Panc1 (cell line): Measurements from ENCODE around the gene HLA-DPB1. TPM values are rescaled to one million over a fixed set of nuclear protein-coding genes. Genes with fewer than 3 reads are reported as not detected.

Experiments
- ATAC-seq: fragments of 200-7000 bp; cut with Tn5 transposase; 2 replicates; pipeline ENCODE4 v1.9.1; 2020; ENCODE audit warnings: mild to moderate bottlenecking, moderate library complexity
- BruUV-seq: library from RNA; stranded (reverse); fragments of 400-500 nt; replicated peaks from 2 replicates; lab custom pipeline; 2021; lab: Mats Ljungman, UMichigan
- CTCF ChIA-PET: fragments of 300-600 bp; sonication (Branson Sonifier 250); formaldehyde crosslinking; loops from one replicate; lab custom pipeline; 2022; ENCODE audit warnings: antibody characterized with exemption; lab: Charles Lee
- POLR2A ChIA-PET: fragments of 300-600 bp; sonication (Branson Sonifier 250); formaldehyde crosslinking; loops from one replicate; lab custom pipeline; 2022; ENCODE audit warnings: antibody characterized with exemption; lab: Charles Lee
- DNase-seq: peaks from one replicate; pipeline ENCODE4 v3.0.0-alpha.2; 2010; ENCODE audit warnings: low read depth, low spot score
- H3K27ac ChIP-seq: 2 replicates; pipeline ENCODE4 v1.5.1; 2011; ENCODE audit warnings: mild to moderate bottlenecking, low read length, inconsistent platforms
- H3K27me3 ChIP-seq: fragments of 200-500 bp; sonication (Bioruptor generic); 2 replicates; pipeline ENCODE4 v1.6.0; 2014; ENCODE audit warnings: low read length, inconsistent platforms; ENCODE audit not compliant: control insufficient read depth, insufficient read depth
- H3K36me3 ChIP-seq: fragments of 200-500 bp; sonication (Bioruptor generic); 2 replicates; pipeline ENCODE4 v1.5.1; 2014; ENCODE audit warnings: inconsistent platforms, mild to moderate bottlenecking, low read length, moderate library complexity; ENCODE audit not compliant: control insufficient read depth, insufficient read depth
- H3K4me1 ChIP-seq: 2 replicates; pipeline ENCODE4 v1.5.1; 2011; ENCODE audit warnings: inconsistent platforms, mild to moderate bottlenecking, low read length, moderate library complexity; ENCODE audit not compliant: control insufficient read depth, insufficient read depth
- H3K4me3 ChIP-seq, 2 experiments: 2 replicates each; pipeline ENCODE4 v1.5.1; 2011 to 2012; ENCODE audit warnings: low read depth in 2 of 2, low read length in 2 of 2, mild to moderate bottlenecking in 2 of 2, inconsistent platforms in 1 of 2, moderate library complexity in 1 of 2
- H3K9me3 ChIP-seq: fragments of 200-500 bp; sonication (Bioruptor generic); 2 replicates; pipeline ENCODE4 v1.5.1; 2014; ENCODE audit warnings: low read depth, mild to moderate bottlenecking, inconsistent platforms, low read length, moderate library complexity; ENCODE audit not compliant: control insufficient read depth, insufficient read depth
- POLR2AphosphoS5 ChIP-seq: IDR thresholded peaks from 2 replicates; pipeline ENCODE4 v1.6.1; 2012; ENCODE audit warnings: mild to moderate bottlenecking, low read depth, low read length, moderate library complexity
- SIN3A ChIP-seq: IDR thresholded peaks from 2 replicates; pipeline ENCODE4 v1.6.1; 2012; ENCODE audit warnings: low read depth, mild to moderate bottlenecking, low read length, moderate library complexity, borderline replicate concordance; ENCODE audit not compliant: insufficient read depth
- TCF7L2 ChIP-seq: IDR thresholded peaks from 2 replicates; pipeline ENCODE4 v1.6.1; 2011; ENCODE audit warnings: mild to moderate bottlenecking, low read depth, low read length, inconsistent platforms
- in situ Hi-C: cut with HindIII; loops from 2 replicates; pipeline ENCODE4 v1.10.0; 2016; ENCODE audit warnings: low sequenced_read_pairs, low pct_unique_long_range_greater_than_20kb
- intact Hi-C: fragments of 100-400 bp; cut with micrococcal nuclease; formaldehyde crosslinking; loops from one replicate; pipeline ENCODE4 v1.10.0; 2022; ENCODE audit not compliant: unreplicated experiment
- total RNA-seq: library from RNA; stranded (reverse); gene quantifications from one replicate; pipeline ENCODE4 v1.2.1, GENCODE V29; 2021; ENCODE audit not compliant: unreplicated experiment
- TF ChIP-seq, protein P1 (sequence below), 2 experiments: IDR thresholded peaks; 2 replicates each; pipeline ENCODE4 v1.6.1; 2011 to 2012; ENCODE audit warnings: low read depth in 2 of 2, control low read depth in 1 of 2, low read length in 1 of 2, mild to moderate bottlenecking in 1 of 2, moderate library complexity in 1 of 2; ENCODE audit not compliant: insufficient read depth in 1 of 2
- TF ChIP-seq, protein P2 (sequence below): fragments of 450-650 bp; IDR thresholded peaks from 2 replicates; pipeline ENCODE4 v1.5.1; 2017; ENCODE audit warnings: mild to moderate bottlenecking

The HLA-DPB1 gene
- total RNA-seq, 1 experiment from 2014 or later = 0.64 TPM

DNA sequence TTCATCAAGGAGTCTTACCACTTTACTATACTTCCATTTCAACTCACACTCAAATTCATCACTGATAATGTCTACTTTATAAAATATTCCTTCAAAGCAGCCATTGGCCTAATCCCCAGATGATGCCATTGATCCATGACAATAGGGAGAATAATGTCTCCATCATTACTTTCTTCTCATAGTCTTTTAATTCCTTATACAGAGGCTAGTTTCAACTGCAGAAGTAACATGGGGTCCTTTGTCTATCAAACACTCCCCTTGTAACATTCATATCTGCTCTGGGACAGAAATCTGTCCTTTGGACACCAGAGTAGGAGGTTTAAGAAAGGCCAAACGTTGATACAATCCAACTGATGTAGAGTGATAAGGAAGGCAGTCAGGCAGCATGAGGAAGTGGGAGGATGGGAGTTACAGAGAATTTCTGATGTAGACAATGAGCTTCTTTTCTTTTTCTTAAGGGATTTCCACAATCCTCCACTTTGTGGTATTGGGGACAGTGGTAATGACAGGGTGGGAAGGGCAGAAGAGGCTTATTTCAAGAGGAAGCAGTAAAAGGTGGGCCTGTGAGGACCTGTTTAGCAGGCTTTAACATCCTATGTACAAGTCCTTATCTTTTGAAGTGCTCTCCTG lies 47.5 kb upstream of the HLA-DPB1 start:
- ChIA-PET POLR2A (no interaction called here), CTCF (interaction anchor here (0.6 kb wide), 1 partner anchor 21 kb away, joined by 3 read pairs; no protein-coding TSS in a partner anchor)
- TF ChIP-seq, protein P1, sequence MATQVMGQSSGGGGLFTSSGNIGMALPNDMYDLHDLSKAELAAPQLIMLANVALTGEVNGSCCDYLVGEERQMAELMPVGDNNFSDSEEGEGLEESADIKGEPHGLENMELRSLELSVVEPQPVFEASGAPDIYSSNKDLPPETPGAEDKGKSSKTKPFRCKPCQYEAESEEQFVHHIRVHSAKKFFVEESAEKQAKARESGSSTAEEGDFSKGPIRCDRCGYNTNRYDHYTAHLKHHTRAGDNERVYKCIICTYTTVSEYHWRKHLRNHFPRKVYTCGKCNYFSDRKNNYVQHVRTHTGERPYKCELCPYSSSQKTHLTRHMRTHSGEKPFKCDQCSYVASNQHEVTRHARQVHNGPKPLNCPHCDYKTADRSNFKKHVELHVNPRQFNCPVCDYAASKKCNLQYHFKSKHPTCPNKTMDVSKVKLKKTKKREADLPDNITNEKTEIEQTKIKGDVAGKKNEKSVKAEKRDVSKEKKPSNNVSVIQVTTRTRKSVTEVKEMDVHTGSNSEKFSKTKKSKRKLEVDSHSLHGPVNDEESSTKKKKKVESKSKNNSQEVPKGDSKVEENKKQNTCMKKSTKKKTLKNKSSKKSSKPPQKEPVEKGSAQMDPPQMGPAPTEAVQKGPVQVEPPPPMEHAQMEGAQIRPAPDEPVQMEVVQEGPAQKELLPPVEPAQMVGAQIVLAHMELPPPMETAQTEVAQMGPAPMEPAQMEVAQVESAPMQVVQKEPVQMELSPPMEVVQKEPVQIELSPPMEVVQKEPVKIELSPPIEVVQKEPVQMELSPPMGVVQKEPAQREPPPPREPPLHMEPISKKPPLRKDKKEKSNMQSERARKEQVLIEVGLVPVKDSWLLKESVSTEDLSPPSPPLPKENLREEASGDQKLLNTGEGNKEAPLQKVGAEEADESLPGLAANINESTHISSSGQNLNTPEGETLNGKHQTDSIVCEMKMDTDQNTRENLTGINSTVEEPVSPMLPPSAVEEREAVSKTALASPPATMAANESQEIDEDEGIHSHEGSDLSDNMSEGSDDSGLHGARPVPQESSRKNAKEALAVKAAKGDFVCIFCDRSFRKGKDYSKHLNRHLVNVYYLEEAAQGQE (IDR thresholded peaks at IDR 0.05; ENCODE audit: insufficient read depth in 1 of 2, low read depth in 2 of 2, low read length in 1 of 2) = no peak
- TF ChIP-seq, protein P2, sequence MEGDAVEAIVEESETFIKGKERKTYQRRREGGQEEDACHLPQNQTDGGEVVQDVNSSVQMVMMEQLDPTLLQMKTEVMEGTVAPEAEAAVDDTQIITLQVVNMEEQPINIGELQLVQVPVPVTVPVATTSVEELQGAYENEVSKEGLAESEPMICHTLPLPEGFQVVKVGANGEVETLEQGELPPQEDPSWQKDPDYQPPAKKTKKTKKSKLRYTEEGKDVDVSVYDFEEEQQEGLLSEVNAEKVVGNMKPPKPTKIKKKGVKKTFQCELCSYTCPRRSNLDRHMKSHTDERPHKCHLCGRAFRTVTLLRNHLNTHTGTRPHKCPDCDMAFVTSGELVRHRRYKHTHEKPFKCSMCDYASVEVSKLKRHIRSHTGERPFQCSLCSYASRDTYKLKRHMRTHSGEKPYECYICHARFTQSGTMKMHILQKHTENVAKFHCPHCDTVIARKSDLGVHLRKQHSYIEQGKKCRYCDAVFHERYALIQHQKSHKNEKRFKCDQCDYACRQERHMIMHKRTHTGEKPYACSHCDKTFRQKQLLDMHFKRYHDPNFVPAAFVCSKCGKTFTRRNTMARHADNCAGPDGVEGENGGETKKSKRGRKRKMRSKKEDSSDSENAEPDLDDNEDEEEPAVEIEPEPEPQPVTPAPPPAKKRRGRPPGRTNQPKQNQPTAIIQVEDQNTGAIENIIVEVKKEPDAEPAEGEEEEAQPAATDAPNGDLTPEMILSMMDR = no peak
- TF ChIP-seq SIN3A (no peak), TCF7L2 (no peak), POLR2AphosphoS5 (no peak)
- intact Hi-C loops (no loop called here), in situ Hi-C loops (no loop called here)
- Histone ChIP-seq H3K36me3 (no peaks in the 10 kb centered on the region), H3K27ac (no peak overlapping the region), H3K4me3 (no peak overlapping the region), H3K9me3 (no peaks in the 10 kb centered on the region), H3K27me3 (peaks cover 23% of the 10 kb centered on the region), H3K4me1 (no peaks in the 10 kb centered on the region)
- ATAC-seq (no peak), DNase-seq (no peak)
- no TSS peak for BruUV-seq

DNA sequence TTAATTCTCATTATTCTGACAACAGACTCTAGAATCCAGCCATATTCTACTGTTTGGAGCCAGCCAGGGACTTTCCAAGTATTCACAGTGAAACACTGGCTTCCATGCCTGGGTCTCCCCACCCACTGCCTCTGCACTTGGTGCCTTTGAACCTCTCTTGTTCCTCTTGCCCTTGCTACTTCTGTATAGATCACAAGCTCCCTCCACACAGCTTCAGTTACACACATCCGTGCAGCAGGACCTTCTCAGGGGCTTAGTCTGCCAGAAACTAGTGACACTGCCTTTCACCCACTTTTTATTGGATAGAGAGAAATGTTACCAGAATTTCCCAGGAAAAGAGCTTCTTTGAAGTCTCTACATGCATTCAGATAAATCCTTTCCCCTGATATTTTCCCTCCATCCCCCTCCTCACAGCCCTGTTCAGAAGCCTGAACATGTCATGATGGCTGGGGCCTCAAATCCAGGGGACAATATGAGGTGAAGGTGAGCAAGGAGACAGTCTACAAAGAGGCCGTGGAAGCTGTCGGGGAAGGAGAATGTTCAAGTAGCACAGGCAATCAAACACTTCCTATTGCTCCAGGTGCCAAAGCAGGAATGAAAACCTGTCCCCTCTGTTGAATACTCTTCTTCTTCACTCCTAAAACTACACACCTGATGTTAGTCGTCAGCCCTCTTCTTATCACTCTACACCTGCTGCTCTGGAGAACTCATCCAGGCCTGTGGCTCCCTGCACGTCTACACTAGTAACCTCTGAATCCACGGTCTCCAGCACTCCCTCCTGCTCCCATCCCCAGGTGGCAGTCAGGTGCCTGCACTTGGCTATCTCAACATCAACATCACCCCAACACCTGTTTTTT lies 46.2 kb upstream of the HLA-DPB1 start:
- ATAC-seq (no peak; the same call in 1 of the 2 replicates), DNase-seq (no peak)
- Histone ChIP-seq H3K27ac (no peak overlapping the region), H3K4me3 (no peak overlapping the region), H3K9me3 (no peaks in the 10 kb centered on the region), H3K4me1 (no peaks in the 10 kb centered on the region), H3K36me3 (no peaks in the 10 kb centered on the region), H3K27me3 (peaks cover 30% of the 10 kb centered on the region)
- in situ Hi-C loops (no loop called here), intact Hi-C loops (no loop called here)
- no TSS peak for BruUV-seq
- CTCF ChIA-PET = no interaction called here
- POLR2A ChIA-PET = no interaction called here
- TF ChIP-seq POLR2AphosphoS5 (no peak), SIN3A (no peak), TCF7L2 (no peak)
- TF ChIP-seq, protein P1 (IDR thresholded peaks at IDR 0.05; ENCODE audit: insufficient read depth in 1 of 2, low read depth in 2 of 2, low read length in 1 of 2) = no peak
- TF ChIP-seq, protein P2 = no peak
